ENCODE results near the gene OSBPL3. TPM values are rescaled to one million over a fixed set of nuclear protein-coding genes. Genes with fewer than 3 reads are reported as not detected.

The OSBPL3 gene
- total and polyA plus RNA-seq, 10 donors = 10.3 to 33.9 (median 26.8) TPM

DNA sequence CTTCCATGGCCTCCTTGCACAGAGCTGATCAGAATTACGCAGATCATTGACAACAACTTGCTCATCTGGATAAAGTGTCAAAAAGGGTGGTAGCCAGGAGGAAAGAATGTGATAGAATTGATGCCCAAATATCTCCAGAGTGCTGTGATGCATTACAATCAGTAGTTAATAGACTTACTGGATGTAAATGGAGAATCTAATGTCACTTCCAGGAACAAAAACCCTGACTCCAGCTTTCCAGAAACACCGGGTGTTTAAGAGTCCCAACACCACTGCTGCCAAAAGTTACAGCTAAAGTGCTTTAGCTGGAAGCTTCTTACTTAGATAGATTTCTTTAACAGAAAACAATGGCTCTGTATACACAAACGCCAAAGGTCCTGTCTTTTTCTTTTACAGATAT is 25.7 kb upstream of the OSBPL3 start:
- no peak overlapping the region for H3K4me3 ChIP-seq
- intact Hi-C loops (cut with DNase I; ENCODE audit: low total_unique reads) = no loop called here
- H3K4me1 ChIP-seq = no peaks in the 10 kb centered on the region
- no peaks in the 10 kb centered on the region for H3K36me3 ChIP-seq
- peaks cover 0 to 15% (median 12%) of the 10 kb centered on the region in 8 donors for H3K9me3 ChIP-seq
- no peak overlapping the region for H3K27ac ChIP-seq
- TF ChIP-seq POLR2AphosphoS5 (IDR thresholded peaks at IDR 0.05) = no peak
- no peak for TF ChIP-seq POLR2A (IDR thresholded peaks at IDR 0.05)
- TF ChIP-seq, protein P1, sequence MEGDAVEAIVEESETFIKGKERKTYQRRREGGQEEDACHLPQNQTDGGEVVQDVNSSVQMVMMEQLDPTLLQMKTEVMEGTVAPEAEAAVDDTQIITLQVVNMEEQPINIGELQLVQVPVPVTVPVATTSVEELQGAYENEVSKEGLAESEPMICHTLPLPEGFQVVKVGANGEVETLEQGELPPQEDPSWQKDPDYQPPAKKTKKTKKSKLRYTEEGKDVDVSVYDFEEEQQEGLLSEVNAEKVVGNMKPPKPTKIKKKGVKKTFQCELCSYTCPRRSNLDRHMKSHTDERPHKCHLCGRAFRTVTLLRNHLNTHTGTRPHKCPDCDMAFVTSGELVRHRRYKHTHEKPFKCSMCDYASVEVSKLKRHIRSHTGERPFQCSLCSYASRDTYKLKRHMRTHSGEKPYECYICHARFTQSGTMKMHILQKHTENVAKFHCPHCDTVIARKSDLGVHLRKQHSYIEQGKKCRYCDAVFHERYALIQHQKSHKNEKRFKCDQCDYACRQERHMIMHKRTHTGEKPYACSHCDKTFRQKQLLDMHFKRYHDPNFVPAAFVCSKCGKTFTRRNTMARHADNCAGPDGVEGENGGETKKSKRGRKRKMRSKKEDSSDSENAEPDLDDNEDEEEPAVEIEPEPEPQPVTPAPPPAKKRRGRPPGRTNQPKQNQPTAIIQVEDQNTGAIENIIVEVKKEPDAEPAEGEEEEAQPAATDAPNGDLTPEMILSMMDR (IDR thresholded peaks at IDR 0.05 in 8 of 11, conservative IDR thresholded peaks at IDR 0.05 in 3 of 11) = no peak
- 80 to 89% (median 84%) methylated on average over 3 of the region's 3 CpGs for WGBS, 5 donors
- H3K27me3 ChIP-seq (replicated peaks in 1 of 7) = peaks cover 0 to 9% (median 0%) of the 10 kb centered on the region in 7 donors
- no peak for DNase-seq

DNA sequence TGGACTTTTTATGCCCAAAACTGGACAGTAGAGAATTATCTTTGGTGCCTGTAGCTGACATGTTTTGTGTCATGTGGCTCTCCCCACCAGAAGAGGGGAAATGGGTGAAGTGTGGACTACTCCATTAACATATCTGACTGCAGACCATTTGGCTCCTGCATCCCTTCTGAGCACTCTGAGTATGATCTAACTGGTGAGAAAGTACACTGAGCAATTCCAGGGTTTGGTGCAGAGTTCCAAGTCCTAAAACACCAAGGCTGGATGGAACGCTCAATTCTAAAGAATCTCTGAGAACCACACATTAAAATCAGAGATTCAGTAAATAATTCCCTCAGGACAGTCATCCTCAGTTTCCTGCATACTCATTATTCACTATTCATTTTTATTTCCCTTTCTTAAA is 22.8 kb upstream of the OSBPL3 start:
- TF ChIP-seq POLR2A (IDR thresholded peaks at IDR 0.05) = no peak
- no peak for TF ChIP-seq POLR2AphosphoS5 (IDR thresholded peaks at IDR 0.05)
- TF ChIP-seq, protein P1 (IDR thresholded peaks at IDR 0.05 in 8 of 11, conservative IDR thresholded peaks at IDR 0.05 in 3 of 11) = no peak
- no peaks in the 10 kb centered on the region for H3K4me1 ChIP-seq
- H3K4me3 ChIP-seq = no peak overlapping the region
- DNase-seq = no peak
- peaks cover 0 to 22% (median 9%) of the 10 kb centered on the region in 8 donors for H3K9me3 ChIP-seq
- WGBS, 5 donors = 83 to 97% (median 87%) methylated on average over 1 of the region's 1 CpG
- intact Hi-C loops (cut with DNase I; ENCODE audit: low total_unique reads) = no loop called here
- H3K36me3 ChIP-seq = no peaks in the 10 kb centered on the region
- H3K27me3 ChIP-seq (replicated peaks in 1 of 7) = peaks cover 0 to 9% (median 0%) of the 10 kb centered on the region in 7 donors
- no peak overlapping the region for H3K27ac ChIP-seq

DNA sequence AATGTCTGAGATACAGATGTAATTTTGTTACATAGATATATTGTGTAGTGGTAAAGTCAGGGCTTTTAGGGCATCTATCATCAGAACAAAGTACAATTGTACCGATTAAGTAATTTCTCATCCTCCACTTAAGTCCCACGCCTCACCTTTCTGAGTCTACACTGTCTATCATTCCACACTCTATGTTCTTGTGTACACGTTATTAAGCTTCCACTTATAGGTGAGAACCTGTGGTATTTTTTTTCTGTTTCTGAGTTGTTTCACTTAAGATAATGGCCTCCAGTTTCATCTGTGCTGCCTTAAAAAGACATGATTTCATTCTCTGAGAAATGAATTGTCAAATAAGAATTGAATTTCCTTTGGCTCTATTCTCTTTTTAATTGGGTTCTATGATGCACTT is 15.5 kb upstream of the OSBPL3 start:
- no peaks in the 10 kb centered on the region for H3K4me1 ChIP-seq
- WGBS, 5 donors = 67 to 84% (median 83%) methylated on average over 3 of the region's 3 CpGs
- no peaks in the 10 kb centered on the region for H3K27me3 ChIP-seq (replicated peaks in 1 of 7)
- peaks cover 0 to 12% (median under 1%) of the 10 kb centered on the region in 8 donors for H3K9me3 ChIP-seq
- H3K36me3 ChIP-seq = no peaks in the 10 kb centered on the region
- no peak overlapping the region for H3K27ac ChIP-seq
- no peak for DNase-seq
- TF ChIP-seq POLR2A (IDR thresholded peaks at IDR 0.05) (no peak), POLR2AphosphoS5 (IDR thresholded peaks at IDR 0.05) (no peak)
- TF ChIP-seq, protein P1 (IDR thresholded peaks at IDR 0.05 in 8 of 11, conservative IDR thresholded peaks at IDR 0.05 in 3 of 11) = no peak
- intact Hi-C loops (cut with DNase I; ENCODE audit: low total_unique reads) = no loop called here
- no peak overlapping the region for H3K4me3 ChIP-seq

DNA sequence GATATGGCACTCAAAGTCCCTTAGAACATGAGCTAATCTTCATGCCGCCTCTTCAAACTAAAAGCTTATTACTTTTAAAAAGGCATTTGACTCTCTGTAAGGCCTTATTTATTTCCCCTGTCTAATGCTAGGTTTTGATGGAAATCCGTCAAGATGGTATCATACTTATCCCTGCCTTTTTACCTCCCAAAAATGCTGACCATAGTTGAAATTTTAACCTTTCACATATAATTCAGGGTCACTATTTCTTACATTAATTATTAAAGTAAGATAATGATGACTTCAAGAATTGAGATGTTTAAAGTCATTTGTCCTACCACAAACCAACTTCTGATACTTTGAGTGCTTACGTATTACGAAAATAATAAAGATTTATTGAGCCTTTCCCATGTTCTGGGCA is 12.3 kb upstream of the OSBPL3 start:
- intact Hi-C loops (cut with DNase I; ENCODE audit: low total_unique reads) = no loop called here
- Histone ChIP-seq H3K27me3 (replicated peaks in 1 of 7) (no peaks in the 10 kb centered on the region), H3K27ac (no peak overlapping the region), H3K36me3 (no peaks in the 10 kb centered on the region), H3K4me3 (no peak overlapping the region), H3K9me3 (no peaks in the 10 kb centered on the region), H3K4me1 (no peaks in the 10 kb centered on the region)
- WGBS, 5 donors = 93 to 99% (median 95%) methylated on average over 4 of the region's 4 CpGs
- DNase-seq = no peak
- TF ChIP-seq POLR2A (IDR thresholded peaks at IDR 0.05) = no peak
- no peak for TF ChIP-seq POLR2AphosphoS5 (IDR thresholded peaks at IDR 0.05)
- TF ChIP-seq, protein P1 (IDR thresholded peaks at IDR 0.05 in 8 of 11, conservative IDR thresholded peaks at IDR 0.05 in 3 of 11) = no peak
